CD4-positive, alpha-beta T cell treated with Interleukin-15 for 1 hour (primary cell): ENCODE measurements around the gene ATP6V1C2.

Experiments
- DNase-seq: peaks from one replicate; pipeline ENCODE4 v3.0.0-alpha.2; 2020

The ATP6V1C2 gene

DNA sequence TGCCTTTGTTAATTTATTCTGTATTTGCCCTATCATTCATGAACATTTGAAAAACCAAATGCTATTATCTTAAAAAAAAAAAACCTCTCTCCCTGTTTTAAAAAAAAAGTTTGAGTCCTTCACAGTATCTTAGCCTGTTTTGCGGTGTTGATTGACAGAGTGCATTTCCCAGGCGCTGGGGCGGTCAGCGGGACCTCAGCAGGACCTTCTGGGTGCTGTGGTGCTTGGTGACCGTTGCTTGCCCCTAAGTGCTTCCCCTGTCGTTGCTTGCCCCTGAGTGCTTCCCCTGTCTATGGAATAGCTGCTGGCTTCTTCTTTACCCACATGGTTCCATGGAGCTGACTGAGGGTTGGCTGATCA lies 12.1 kb downstream of the ATP6V1C2 start:
- DNase-seq = no peak

DNA sequence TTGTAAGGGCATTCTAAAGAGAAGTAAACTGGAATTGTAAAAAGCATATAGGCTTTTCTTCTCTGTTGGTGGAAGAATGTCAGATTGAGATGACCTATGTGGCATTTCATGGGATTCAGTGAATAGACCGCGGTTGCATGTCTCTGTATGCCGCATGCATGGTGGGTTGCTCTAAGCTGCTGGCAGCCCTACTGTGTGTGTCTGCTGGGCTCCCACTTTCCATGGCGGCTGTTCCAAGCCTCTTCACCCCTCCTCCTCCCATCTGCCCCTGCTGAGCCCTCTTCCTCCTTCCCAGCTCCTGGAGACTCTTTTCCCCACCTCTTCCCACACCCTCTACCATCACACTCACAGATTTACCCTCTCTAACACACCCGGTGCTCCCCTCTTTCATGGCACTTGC lies 12.6 kb downstream of the ATP6V1C2 start:
- no peak for DNase-seq

DNA sequence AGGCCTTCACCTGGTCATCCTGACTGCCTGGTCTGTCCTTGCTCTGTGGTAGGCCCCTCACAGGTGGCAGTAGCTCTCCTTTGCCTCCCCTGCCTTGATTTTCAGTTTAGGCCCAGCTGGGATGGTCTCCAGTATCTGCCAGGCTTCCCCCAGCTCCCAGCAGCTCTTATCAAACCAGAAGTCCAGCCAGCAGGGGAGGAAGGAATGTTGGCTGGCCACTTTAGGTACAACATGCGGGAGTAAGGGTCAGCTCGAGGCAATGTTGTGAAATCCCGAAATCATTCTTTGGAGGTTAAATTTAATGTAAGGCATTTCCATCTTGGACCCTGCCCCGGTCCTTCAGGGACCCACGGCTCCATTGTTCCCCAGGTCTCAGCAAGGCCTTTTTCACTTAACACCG lies 16.8 kb downstream of the ATP6V1C2 start:
- no peak for DNase-seq

GRCh38 chr2:10740226-10740625 lies 18.8 kb downstream of the ATP6V1C2 start:
- no peak for DNase-seq

- no peak for DNase-seq
Observed at GRCh38 chr2:10741139-10741538, 19.7 kb downstream of the ATP6V1C2 start.

GRCh38 chr2:10742666-10743065 lies 21.2 kb downstream of the ATP6V1C2 start:
- no peak for DNase-seq

GRCh38 chr2:10750610-10751009 lies 29.2 kb downstream of the ATP6V1C2 start:
- no peak for DNase-seq

GRCh38 chr2:10752236-10752635 lies 30.8 kb downstream of the ATP6V1C2 start:
- no peak for DNase-seq

DNA sequence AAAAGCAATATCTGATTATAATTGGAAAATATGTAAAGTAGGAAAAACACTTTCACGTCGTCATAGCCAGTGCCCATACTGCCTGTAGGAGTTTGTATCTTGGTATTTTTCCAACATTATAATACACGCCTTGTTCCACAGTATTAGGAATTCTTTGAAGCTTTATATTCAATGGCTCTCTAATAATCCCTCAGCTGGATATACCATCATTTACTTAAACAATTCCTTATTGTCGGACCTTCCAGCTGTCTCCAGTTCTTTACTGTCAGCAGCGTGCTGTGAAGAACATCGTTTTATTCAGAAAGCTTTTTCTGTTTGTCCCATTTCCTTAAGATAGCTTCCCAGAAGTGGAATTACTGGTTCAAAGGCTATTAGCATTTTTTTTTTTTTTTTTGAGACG lies 31.7 kb downstream of the ATP6V1C2 start:
- no peak for DNase-seq

GRCh38 chr2:10753876-10754275 lies 32.4 kb downstream of the ATP6V1C2 start:
- no peak for DNase-seq

- no peak for DNase-seq
Observed at GRCh38 chr2:10755621-10756020, 34.2 kb downstream of the ATP6V1C2 start.

DNA sequence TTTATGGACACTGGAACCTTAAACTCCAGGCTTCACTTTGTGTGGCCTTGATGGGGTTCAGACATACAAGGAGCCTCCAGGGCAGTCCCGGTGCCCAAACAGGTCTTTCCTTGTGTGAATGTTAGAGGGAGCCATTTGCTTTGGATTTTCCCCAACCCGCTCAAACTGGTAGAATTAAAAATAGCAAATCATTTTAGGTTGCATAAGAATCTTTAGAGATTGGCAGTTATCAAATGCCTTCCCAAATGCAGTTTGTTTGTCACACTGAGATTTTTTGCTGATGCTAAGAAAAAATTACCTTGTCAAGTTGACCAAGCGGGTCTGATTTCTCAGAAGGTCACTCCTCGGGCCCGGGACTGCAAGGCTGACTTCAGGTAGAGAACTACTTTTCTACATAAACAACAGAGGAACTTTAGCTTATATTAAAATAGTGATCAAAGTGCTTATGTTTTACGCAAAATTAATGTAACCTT lies 36.4 kb downstream of the ATP6V1C2 start:
- no peak for DNase-seq

- no peak for DNase-seq
Observed at GRCh38 chr2:10759151-10759714, 37.8 kb downstream of the ATP6V1C2 start.

GRCh38 chr2:10760794-10761504 lies 39.5 kb downstream of the ATP6V1C2 start:
- DNase-seq = no peak

- DNase-seq = no peak
Observed at GRCh38 chr2:10761591-10761990, 40.2 kb downstream of the ATP6V1C2 start.

DNA sequence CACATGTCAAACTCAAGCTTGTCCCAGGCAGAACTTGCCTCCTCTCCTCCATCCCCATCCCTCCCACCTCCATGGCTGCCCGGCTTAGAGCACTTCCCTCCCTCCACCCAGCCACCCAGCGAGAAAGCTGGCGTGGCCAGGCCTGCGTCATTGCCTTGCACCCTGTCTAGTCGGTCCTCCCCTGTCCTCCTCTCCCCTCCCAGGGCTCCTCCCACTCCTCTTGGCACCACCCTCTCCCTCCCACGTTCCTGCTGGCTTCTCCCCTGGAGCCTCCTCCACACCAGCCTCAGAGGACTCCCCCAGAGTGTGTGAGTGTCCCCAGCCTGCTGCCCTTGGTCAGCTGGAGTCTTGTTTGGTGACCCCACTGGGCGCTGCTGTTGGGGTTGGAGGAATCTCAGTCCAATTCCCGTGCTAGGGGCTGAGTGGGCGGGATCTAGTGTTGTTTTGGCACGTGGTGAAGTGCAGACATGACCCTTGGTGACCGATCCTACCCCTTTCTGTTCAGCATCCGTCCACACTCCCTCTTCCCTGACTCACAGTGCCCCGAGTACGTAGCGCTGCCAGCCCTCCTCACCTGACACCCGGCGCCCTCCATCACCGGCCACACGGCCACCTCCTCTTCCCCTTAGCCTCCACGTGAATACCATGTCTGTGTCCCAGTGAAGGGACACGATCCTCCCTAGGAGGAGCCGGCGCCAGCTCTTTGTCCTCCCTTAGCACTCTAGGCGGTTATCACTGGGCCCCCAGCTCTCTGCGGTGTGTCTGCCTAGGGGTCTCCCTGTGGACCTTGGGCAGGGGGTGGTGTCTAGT lies 41.4 kb downstream of the ATP6V1C2 start:
- no peak for DNase-seq

- no peak for DNase-seq
Observed at GRCh38 chr2:10763461-10763800, 42.0 kb downstream of the ATP6V1C2 start.

- no peak for DNase-seq
Observed at GRCh38 chr2:10764096-10764785, 42.8 kb downstream of the ATP6V1C2 start.

DNA sequence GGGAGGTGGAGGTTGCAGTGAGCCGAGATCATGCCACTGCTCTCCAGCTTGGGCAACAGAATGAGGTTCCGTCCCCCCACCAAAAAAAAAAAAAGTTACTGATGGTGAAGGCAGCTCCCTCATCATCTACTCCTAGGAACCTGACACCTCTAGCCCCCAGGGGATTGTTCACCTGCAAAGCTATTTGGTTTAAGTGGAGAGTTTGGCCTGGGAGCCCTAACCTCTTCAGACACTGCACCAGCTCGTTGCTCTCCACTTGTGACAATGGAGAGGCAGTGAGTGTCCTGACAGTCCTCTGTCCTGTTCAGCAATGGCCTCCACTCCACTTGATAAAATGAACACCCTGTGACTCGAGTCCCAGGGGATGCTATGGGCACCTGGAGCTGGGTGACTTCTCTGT lies 43.5 kb downstream of the ATP6V1C2 start:
- no peak for DNase-seq

DNA sequence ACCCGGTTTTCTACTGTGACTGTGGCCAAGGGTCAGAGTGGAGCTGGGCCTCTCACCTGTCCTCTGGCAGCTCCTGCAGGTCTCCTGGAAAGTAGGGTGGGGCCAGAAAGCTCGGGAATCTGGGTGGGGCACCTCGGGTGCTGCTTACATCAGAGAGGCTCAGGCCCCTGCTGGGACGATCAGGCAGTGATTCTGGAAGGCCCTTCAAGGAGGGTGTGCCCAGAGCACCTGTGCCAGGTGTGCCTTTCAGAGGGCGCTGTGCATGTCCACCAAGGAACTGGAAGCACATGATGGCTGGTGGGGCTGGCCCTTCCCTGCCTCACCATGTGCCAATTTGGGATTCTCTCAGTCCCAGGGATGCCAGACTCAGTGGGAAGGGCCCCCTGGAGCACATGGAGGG lies 44.0 kb downstream of the ATP6V1C2 start:
- no peak for DNase-seq

GRCh38 chr2:10765914-10766313 lies 44.5 kb downstream of the ATP6V1C2 start:
- DNase-seq = no peak

DNA sequence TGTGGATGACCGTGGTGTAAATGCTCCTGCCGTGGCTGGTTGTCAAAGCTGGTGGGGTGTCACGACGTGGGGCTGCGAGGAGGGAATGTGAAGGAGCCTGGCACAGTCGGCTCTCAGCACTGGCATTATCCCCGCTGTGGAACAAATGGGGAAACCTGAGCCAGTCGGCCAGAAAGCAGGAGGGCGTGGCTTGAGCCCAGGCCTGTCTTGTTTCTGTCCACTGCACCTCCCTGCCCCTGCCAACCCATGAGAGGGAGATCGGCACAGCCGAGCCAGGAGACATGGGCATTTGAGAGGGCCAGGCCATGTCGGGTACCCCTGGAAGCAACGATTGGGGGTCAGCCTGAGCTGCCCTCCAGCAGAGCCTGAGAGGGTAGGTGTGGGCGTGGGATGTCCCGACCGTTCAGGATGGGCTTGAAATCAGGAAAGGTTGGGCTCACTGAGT lies 46.7 kb downstream of the ATP6V1C2 start:
- no peak for DNase-seq

DNA sequence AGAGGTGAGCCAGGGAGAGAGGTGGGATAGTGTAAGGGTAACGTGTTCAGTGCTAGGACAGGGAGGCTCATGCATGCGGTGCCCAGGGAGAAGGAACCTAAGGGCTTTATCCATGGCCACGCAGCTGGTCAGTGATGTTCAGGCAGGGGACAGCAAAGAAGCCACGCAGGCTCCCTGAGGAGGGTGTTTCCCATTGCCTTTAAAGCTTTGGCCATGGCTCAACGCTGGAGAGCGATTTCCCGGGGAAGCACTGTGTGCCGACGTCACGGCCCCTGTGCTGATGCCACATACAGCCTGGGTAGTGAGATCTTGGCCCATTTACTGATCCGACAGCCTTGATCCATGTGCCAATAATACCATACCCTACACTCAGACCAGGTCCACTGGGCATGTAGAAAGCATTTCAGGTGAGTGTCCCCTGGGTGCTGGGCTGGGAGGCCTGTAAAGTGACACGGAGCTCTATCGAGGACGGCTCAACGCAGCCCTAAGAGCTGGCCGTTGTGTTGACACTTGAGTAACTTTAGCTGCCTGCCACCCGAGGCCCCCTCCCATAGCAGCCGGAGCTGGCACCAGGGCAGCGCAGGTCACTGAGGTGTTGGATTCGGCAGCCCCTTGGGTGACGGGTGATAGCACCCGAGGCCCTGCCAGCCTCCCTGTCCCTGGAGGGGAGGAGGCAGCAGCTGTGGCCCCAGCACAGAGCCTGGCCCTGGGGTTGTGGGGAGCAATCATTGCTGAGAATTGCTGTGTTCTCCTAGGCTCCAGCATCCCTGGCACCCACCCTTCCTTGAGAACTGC lies 49.7 kb downstream of the ATP6V1C2 start:
- no peak for DNase-seq
